Transverse colon (tissue), 4 donors: ENCODE data around the gene IL10RA. TPM values are rescaled to one million over a fixed set of nuclear protein-coding genes. Genes with fewer than 3 reads are reported as not detected.
A peak's percentile ranks its signal among the peaks of the same experiment; 100 is the strongest.

ENCODE experiments used
- DNase-seq: peaks from one replicate; pipeline ENCODE4 v3.0.0-alpha.2; 2019
- H3K27ac ChIP-seq, 4 donors: fragments of 200-600 bp; sonication (generic); 2 replicates each; pipeline ENCODE4 v1.5.1; 2016 to 2018; ENCODE audit warnings: inconsistent platforms in 4 of 4
- H3K27me3 ChIP-seq: fragments of 200-600 bp; sonication (generic); 2 replicates; pipeline ENCODE4 v1.5.1; 2017; ENCODE audit warnings: inconsistent platforms
- H3K36me3 ChIP-seq, 4 donors: fragments of 200-600 bp; sonication (generic); 2 replicates each; pipeline ENCODE4 v1.5.1; 2017 to 2019; ENCODE audit warnings: inconsistent platforms in 4 of 4
- H3K4me1 ChIP-seq, 4 donors: fragments of 200-600 bp; sonication (generic); 2 replicates each; pipeline ENCODE4 v1.5.1; 2017 to 2020; ENCODE audit warnings: inconsistent platforms in 4 of 4
- H3K4me3 ChIP-seq, 4 donors: fragments of 200-600 bp; sonication (generic); 1 replicate in 1 of 4; 2 replicates in 3 of 4; pipeline versions ENCODE4 v1.5.1 to v1.6.1; 2017 to 2019; ENCODE audit warnings: inconsistent platforms in 4 of 4
- H3K9me3 ChIP-seq, 2 donors: fragments of 200-600 bp; sonication (generic); 2 replicates each; pipeline ENCODE4 v1.5.1; 2017 to 2019; ENCODE audit warnings: inconsistent platforms in 2 of 2
- CTCF ChIP-seq, 5 experiments: fragments of 200-600 bp in 3 of 5; fragments of 450-650 bp in 2 of 5; sonication (generic) in 3 of 5; IDR thresholded peaks; 1 replicate in 2 of 5; 2 replicates in 3 of 5; pipeline ENCODE4 v1.5.1; 2016 to 2017; ENCODE audit warnings: antibody characterized with exemption in 5 of 5, inconsistent platforms in 3 of 5, mild to moderate bottlenecking in 2 of 5, moderate library complexity in 1 of 5
- EP300 ChIP-seq: sonication (generic); formaldehyde crosslinking; IDR thresholded peaks from one replicate; pipeline ENCODE4 v1.6.1; 2017; ENCODE audit warnings: antibody characterized with exemption, low read depth
- POLR2A ChIP-seq: fragments of 450-650 bp; IDR thresholded peaks from one replicate; pipeline ENCODE4 v1.6.1; 2016; ENCODE audit warnings: antibody characterized with exemption, mild to moderate bottlenecking, moderate library complexity
- POLR2AphosphoS5 ChIP-seq, 3 donors: sonication (generic); formaldehyde crosslinking; IDR thresholded peaks; one replicate each; pipeline ENCODE4 v1.6.1; 2016; ENCODE audit warnings: antibody characterized with exemption in 3 of 3
- WGBS, 2 donors: methylation state at CpG; one replicate each; pipeline ENCODE4 v1.1.5; 2018; ENCODE audit warnings: low coverage in 1 of 2; 5-methylcytosine and 5-hydroxymethylcytosine counted together
- in situ Hi-C, 4 donors: fragments of 200-750 bp; cut with MboI; loops; one replicate each; pipeline versions ENCODE4 v1.15.0 to v1.15.1; 2017; ENCODE audit warnings: low sequenced_read_pairs in 3 of 4, low pct_ligation_motif_present in 1 of 4, low pct_unique_long_range_greater_than_20kb in 1 of 4
- intact Hi-C: fragments of 100-400 bp; cut with DNase I; formaldehyde crosslinking; loops from one replicate; pipeline ENCODE4 v1.15.1; 2023; ENCODE audit warnings: low total_unique reads
- total RNA-seq, 4 donors: library from RNA; depleted of rRNA; stranded (reverse); fragments of >200 nt; gene quantifications; one replicate each; pipeline ENCODE4 v1.1.0, GENCODE V29; 2016

The IL10RA gene
- total RNA-seq, 4 donors from 2014 or later = 2.8 to 25.4 (median 18.4) TPM

DNA sequence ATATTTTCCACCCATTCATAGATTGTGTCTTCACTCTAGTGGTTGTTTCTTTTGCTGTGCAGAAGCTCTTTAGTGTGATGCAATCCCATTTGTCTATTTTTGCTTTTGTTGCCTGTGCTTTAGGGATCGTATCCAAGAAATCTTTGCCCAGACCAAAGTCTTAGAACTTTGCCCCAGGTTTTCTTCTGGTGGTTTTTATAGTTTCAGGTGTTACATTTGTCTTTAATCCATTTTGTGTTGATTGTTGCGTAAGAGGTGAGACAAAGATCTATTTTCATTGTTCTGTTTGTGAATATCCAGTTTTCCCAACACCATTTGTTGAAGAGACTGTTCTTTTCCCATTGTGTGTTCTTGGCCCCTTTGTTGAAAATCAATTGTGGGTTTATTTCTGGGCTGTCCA lies 6.4 kb downstream of the IL10RA start:
- Histone ChIP-seq H3K36me3 (no peaks in the 10 kb centered on the region), H3K27ac (peak overlapping the region in 1 of 4 donors; percentile 55), H3K4me3 (no peak overlapping the region), H3K4me1 (peaks cover 0 to 3% (median 0%) of the 10 kb centered on the region in 4 donors), H3K9me3 (no peaks in the 10 kb centered on the region), H3K27me3 (peaks cover 6% of the 10 kb centered on the region)
- DNase-seq = no peak
- in situ Hi-C loops (no loop called here), intact Hi-C loops (no loop called here)
- WGBS, 2 donors = 41 to 50% methylated on average over 2 of the region's 2 CpGs
- TF ChIP-seq EP300 (no peak), POLR2A (no peak), CTCF (IDR thresholded peaks at IDR 0.05) (no peak), POLR2AphosphoS5 (IDR thresholded peaks at IDR 0.05) (no peak)

DNA sequence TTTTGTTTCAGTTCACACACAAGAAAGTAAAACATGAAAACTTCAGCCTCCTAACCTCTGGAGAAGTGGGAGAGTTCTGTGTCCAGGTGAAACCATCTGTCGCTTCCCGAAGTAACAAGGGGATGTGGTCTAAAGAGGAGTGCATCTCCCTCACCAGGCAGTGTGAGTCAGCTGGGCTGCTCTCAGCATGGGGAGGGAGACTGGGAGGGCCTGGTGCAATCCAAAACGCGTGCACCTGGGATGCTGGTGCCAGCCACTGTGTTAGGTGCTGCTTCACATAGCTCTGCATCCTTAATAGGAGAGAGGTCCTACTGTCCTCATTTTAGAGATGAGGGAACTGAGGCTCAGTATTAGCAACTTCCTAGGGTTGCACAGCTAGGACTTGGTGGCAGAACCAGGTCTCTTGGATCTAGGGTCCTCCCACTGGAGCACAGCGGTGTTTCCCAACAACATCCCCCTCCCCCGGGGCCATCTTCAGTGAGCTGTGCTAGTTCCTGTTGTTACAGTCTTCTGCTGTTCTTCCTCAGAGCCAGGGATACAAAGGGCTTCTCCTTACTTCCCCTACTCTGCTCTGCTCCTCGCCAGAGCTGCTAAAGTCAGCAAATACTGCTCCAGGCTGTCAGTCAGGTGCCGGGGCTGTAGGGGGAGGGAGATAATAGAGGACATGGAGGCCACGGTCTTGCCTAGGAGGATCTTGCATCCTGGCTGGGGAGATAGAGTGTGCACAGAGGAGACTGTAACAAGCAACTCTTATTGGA lies 8.0 kb downstream of the IL10RA start:
- H3K4me3 ChIP-seq = no peak overlapping the region
- no peak for DNase-seq
- intact Hi-C loops = no loop called here
- no peak for TF ChIP-seq POLR2A
- no peak for TF ChIP-seq CTCF (IDR thresholded peaks at IDR 0.05)
- H3K27me3 ChIP-seq = no peaks in the 10 kb centered on the region
- H3K9me3 ChIP-seq = no peaks in the 10 kb centered on the region
- 80 to 90% methylated on average over 2 to 9 of the region's 9 CpGs for WGBS, 2 donors
- peak overlapping the region in 1 of 4 donors; percentile 55 for H3K27ac ChIP-seq
- no peaks in the 10 kb centered on the region for H3K36me3 ChIP-seq
- H3K4me1 ChIP-seq = peaks cover 0 to 3% (median 0%) of the 10 kb centered on the region in 4 donors
- in situ Hi-C loops = no loop called here

DNA sequence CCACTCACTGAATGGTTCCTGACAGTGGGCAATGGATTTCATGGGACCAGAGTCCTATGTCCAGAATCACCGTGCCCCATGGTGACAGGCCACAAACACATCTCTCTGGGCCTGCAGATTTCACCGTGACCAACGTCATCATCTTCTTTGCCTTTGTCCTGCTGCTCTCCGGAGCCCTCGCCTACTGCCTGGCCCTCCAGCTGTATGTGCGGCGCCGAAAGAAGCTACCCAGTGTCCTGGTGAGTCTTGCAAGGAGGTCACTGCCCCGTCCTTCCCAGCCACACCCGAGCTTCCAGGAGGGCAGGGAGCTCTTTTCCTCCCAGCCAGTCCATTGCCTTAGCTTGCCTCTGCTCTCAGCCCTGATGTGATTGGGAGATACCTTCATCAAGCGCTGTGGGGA lies 9.3 kb downstream of the IL10RA start:
- Histone ChIP-seq H3K4me3 (no peak overlapping the region), H3K4me1 (peaks cover 0 to 3% (median 0%) of the 10 kb centered on the region in 4 donors), H3K36me3 (no peaks in the 10 kb centered on the region), H3K9me3 (no peaks in the 10 kb centered on the region), H3K27ac (no peak overlapping the region), H3K27me3 (no peaks in the 10 kb centered on the region)
- no peak for TF ChIP-seq EP300
- no peak for TF ChIP-seq POLR2AphosphoS5 (IDR thresholded peaks at IDR 0.05)
- intact Hi-C loops = no loop called here
- 97% methylated on average over 11 of the region's 11 CpGs; no CpG with 5 or more reads in 1 of the 2 donors for WGBS, 2 donors
- no peak for DNase-seq
- in situ Hi-C loops = no loop called here

DNA sequence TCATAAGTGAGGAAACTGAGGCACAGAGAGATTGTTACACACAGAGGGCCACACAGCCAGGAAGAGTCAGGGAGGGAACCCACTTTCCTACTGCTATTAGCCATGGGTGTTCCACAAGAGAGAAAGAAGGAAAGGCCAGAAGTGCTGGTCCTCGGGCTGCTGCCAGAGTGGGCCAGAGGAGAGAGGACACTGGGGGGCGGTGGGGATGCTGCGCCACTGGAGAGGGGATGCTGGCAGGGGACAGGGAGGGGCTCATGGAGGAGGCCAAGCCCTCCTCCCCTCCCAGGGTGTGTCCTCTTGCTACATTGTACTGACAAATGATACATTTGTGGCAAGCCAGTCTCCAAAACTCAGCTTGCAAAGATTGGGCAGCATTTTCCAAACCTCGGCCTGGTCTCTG lies 9.9 kb downstream of the IL10RA start:
- in situ Hi-C loops = no loop called here

More for the DNA sequence above, 9.9 kb downstream of the IL10RA start:
- H3K4me3 ChIP-seq = no peak overlapping the region
- 96 to 100% methylated on average over 1 to 4 of the region's 4 CpGs for WGBS, 2 donors
- H3K9me3 ChIP-seq = no peaks in the 10 kb centered on the region
- peaks cover 0 to 7% (median 0%) of the 10 kb centered on the region in 4 donors for H3K4me1 ChIP-seq
- H3K27me3 ChIP-seq = no peaks in the 10 kb centered on the region
- TF ChIP-seq CTCF (IDR thresholded peaks at IDR 0.05) = no peak
- TF ChIP-seq EP300 = no peak
- TF ChIP-seq POLR2A = no peak
- no peak for TF ChIP-seq POLR2AphosphoS5 (IDR thresholded peaks at IDR 0.05)
- intact Hi-C loops = no loop called here
- DNase-seq = no peak
- H3K27ac ChIP-seq = no peak overlapping the region
- H3K36me3 ChIP-seq = no peaks in the 10 kb centered on the region
